Colonic mucosa (tissue), 4 donors: Measurements from ENCODE around the gene UBE3B. TPM values are rescaled to one million over a fixed set of nuclear protein-coding genes. Genes with fewer than 3 reads are reported as not detected.

Experiments used
- DNase-seq: peaks from one replicate; pipeline ENCODE4 v3.0.0-alpha.2; 2020
- H3K27ac ChIP-seq: fragments of 200-600 bp; one replicate; pipeline ENCODE4 v1.8.0; 2021
- H3K27me3 ChIP-seq: fragments of 200-600 bp; one replicate; pipeline ENCODE4 v1.8.0; 2021
- H3K36me3 ChIP-seq: fragments of 200-600 bp; one replicate; pipeline ENCODE4 v1.8.0; 2021
- H3K4me1 ChIP-seq: fragments of 200-600 bp; one replicate; pipeline ENCODE4 v1.8.0; 2021; ENCODE audit warnings: mild to moderate bottlenecking
- H3K4me3 ChIP-seq: fragments of 200-600 bp; one replicate; pipeline ENCODE4 v1.8.0; 2021
- H3K9ac ChIP-seq, 2 donors: one replicate each; pipeline ENCODE4 v1.7.0; 2013; ENCODE audit warnings: control low read depth in 2 of 2, low read depth in 2 of 2, low read length in 2 of 2
- H3K9me3 ChIP-seq: fragments of 200-600 bp; one replicate; pipeline ENCODE4 v1.8.0; 2021
- intact Hi-C: fragments of 100-400 bp; cut with DNase I; formaldehyde crosslinking; loops from one replicate; pipeline ENCODE4 v1.14.1; 2022
- total RNA-seq, 2 donors: library from RNA; stranded (reverse); fragmentation: NEBNext Ultra II Directional in 1 of 2; extraction: Animal tissue kit (Norgen Biotek cat#: 25700) in 1 of 2; gene quantifications; one replicate each; pipeline ENCODE4 v1.2.1, GENCODE V29; 2021
- TF ChIP-seq, protein P1 (sequence below): fragments of 200-600 bp; IDR thresholded peaks from one replicate; pipeline ENCODE4 v1.8.0; 2022; ENCODE audit warnings: antibody characterized with exemption, mild to moderate bottlenecking
- donor health status: healthy.
- donor health status: DM: no; HTN: no; CAD: no.
- donor health status: DM: no; HTN: no; CAD: no.

Gene UBE3B
- total RNA-seq, 2 donors from 2014 or later: 44.6 to 52.0 TPM

GRCh38 chr12:109488051-109488665 lies 10.7 kb downstream of the UBE3B start:
- Histone ChIP-seq H3K4me1 (no peaks in the 10 kb centered on the region), H3K9ac (no peak overlapping the region), H3K27me3 (no peaks in the 10 kb centered on the region), H3K9me3 (no peaks in the 10 kb centered on the region), H3K4me3 (no peak overlapping the region), H3K27ac (no peak overlapping the region), H3K36me3 (peaks cover 40% of the 10 kb centered on the region)
- intact Hi-C loops: no loop called here
- TF ChIP-seq, protein P1, sequence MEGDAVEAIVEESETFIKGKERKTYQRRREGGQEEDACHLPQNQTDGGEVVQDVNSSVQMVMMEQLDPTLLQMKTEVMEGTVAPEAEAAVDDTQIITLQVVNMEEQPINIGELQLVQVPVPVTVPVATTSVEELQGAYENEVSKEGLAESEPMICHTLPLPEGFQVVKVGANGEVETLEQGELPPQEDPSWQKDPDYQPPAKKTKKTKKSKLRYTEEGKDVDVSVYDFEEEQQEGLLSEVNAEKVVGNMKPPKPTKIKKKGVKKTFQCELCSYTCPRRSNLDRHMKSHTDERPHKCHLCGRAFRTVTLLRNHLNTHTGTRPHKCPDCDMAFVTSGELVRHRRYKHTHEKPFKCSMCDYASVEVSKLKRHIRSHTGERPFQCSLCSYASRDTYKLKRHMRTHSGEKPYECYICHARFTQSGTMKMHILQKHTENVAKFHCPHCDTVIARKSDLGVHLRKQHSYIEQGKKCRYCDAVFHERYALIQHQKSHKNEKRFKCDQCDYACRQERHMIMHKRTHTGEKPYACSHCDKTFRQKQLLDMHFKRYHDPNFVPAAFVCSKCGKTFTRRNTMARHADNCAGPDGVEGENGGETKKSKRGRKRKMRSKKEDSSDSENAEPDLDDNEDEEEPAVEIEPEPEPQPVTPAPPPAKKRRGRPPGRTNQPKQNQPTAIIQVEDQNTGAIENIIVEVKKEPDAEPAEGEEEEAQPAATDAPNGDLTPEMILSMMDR: no peak
- DNase-seq: no peak

DNA sequence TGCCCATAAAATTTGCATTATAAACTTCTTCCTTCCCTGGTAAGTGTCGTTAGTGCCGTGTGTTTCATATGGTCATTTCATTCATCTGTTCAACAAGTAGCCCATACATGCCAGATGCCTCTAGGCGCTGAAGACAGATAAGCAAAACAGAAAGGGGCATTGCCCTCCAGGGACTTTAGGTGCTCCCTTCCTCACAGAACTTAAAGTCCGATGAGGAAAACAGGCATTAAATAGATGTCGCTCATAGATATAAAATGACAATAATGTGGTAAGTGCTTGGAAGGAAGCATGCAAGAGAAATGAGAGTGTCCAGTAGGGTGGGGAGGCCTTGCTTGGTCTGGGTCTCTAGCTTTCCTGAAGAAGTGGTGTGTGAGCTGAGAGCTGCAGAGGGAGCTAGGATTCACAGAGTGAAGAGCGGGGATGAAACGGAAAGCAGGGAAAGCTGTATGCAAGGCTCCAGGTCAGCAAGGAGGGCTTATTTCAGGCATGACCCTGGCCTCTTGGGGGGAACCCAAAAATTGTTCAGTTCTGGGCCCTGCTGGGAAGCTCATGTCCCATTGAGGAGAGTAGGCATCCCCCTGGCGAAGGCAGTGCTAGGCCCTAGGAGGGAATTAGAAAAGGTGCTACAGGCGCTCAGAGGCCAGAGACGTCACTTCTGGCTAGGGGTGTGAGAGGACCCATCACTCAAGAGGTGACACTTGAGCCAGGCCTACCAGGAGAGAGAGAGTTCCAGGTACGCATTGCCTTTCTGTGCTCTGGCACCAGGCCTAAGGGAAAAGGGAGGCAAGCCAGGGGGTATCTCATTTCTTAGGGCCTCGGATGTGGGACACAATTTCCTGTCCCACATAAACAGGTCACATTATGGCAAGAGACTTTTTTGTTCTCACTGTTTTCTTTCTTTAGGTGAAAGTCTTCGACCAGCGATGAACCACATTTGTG lies 11.9 kb downstream of the UBE3B start:
- H3K27me3 ChIP-seq: no peaks in the 10 kb centered on the region
- no peak for DNase-seq
- intact Hi-C loops: no loop called here
- peaks cover 40% of the 10 kb centered on the region for H3K36me3 ChIP-seq
- no peaks in the 10 kb centered on the region for H3K4me1 ChIP-seq
- no peaks in the 10 kb centered on the region for H3K9me3 ChIP-seq
- no peak overlapping the region for H3K27ac ChIP-seq
- H3K9ac ChIP-seq: no peak overlapping the region
- H3K4me3 ChIP-seq: no peak overlapping the region
- TF ChIP-seq, protein P1: no peak

DNA sequence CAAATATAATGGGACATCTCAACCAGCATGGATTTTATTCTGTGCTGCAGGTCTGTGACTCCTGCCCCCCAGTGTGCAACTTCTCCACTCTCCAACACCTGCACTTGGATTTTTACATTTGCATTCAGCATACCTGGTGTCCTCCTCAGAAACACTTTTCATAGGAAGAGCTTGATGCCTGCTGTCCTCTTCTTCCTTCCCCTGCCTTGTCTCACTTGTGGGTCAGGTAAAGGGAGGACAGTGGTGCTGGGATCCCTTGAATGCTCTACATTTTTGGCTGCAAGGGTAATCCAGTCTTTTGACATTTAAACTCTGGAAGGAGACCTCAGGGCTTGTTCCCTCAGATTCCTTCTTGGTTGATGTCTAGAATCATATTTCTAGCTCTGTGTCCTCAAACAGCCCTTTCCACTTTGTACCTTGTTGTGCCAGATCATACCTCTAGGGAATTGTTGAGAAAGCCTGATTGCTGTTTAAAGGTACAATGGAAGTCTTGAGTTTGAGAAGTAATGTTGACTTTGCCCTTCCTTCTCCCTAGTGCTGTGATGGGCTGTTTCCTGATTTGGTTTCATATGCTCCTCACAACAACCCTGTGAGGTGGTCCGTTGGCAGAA lies 12.6 kb downstream of the UBE3B start:
- TF ChIP-seq, protein P1: no peak
- no peaks in the 10 kb centered on the region for H3K27me3 ChIP-seq
- peaks cover 37% of the 10 kb centered on the region for H3K36me3 ChIP-seq
- intact Hi-C loops: no loop called here
- no peak overlapping the region for H3K9ac ChIP-seq
- no peak overlapping the region for H3K27ac ChIP-seq
- no peaks in the 10 kb centered on the region for H3K4me1 ChIP-seq
- H3K9me3 ChIP-seq: no peaks in the 10 kb centered on the region
- DNase-seq: no peak
- H3K4me3 ChIP-seq: no peak overlapping the region

GRCh38 chr12:109491671-109492070 lies 14.2 kb downstream of the UBE3B start:
- intact Hi-C loops: no loop called here
- Histone ChIP-seq H3K9me3 (no peaks in the 10 kb centered on the region), H3K36me3 (peaks cover 29% of the 10 kb centered on the region), H3K27ac (no peak overlapping the region), H3K4me1 (no peaks in the 10 kb centered on the region), H3K4me3 (no peak overlapping the region), H3K27me3 (no peaks in the 10 kb centered on the region), H3K9ac (no peak overlapping the region)
- no peak for DNase-seq
- TF ChIP-seq, protein P1: no peak

DNA sequence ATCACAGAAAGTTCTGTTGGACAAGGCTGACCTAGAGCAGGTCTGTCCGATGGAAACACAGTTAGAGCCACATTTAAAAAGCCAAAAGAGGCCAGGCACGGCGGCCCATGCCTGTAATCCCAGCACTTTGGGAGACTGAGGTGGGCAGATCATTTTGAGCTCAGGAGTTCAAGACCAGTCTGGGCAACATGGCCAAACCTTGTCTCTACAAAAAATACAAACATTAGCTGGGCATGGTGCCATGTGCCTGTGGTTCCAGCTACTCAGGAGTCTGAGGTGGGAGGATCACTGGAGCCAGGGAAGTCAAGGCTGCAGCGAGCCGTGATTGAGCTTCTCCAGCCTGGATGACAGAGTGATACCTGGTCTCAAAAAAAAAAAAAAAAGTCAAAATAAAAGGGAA lies 14.9 kb downstream of the UBE3B start:
- Histone ChIP-seq H3K27me3 (no peaks in the 10 kb centered on the region), H3K9ac (no peak overlapping the region), H3K27ac (no peak overlapping the region), H3K9me3 (no peaks in the 10 kb centered on the region), H3K36me3 (peaks cover 24% of the 10 kb centered on the region), H3K4me1 (no peaks in the 10 kb centered on the region), H3K4me3 (no peak overlapping the region)
- DNase-seq: no peak
- TF ChIP-seq, protein P1: no peak
- intact Hi-C loops: no loop called here
